Chondrocyte (in vitro differentiated cells): ENCODE results near the gene RBM38. TPM values are rescaled to one million over a fixed set of nuclear protein-coding genes. Genes with fewer than 3 reads are reported as not detected.
A peak's percentile ranks its signal among the peaks of the same experiment; 100 is the strongest.

Experiments
- DNase-seq: peaks from one replicate; pipeline ENCODE4 v3.0.0; 2021; ENCODE audit warnings: mixed read lengths, low spot score
- H3K27ac Mint-ChIP-seq: one replicate; pipeline ENCODE4 v1.8.0; 2021; ENCODE audit warnings: mild to moderate bottlenecking, moderate library complexity, mixed read lengths; ENCODE audit not compliant: unreplicated experiment
- H3K27me3 Mint-ChIP-seq: 2 replicates; pipeline ENCODE4 v1.8.0; 2021; ENCODE audit warnings: low read depth, mixed read lengths
- H3K36me3 Mint-ChIP-seq: 2 replicates; pipeline ENCODE4 v1.8.0; 2021; ENCODE audit warnings: low read depth, mixed read lengths
- H3K4me1 Mint-ChIP-seq: 2 replicates; pipeline ENCODE4 v1.8.0; 2021; ENCODE audit warnings: low read depth, mild to moderate bottlenecking, mixed read lengths
- H3K4me3 Mint-ChIP-seq: one replicate; pipeline ENCODE4 v1.8.0; 2021; ENCODE audit warnings: mild to moderate bottlenecking, moderate library complexity, mixed read lengths; ENCODE audit not compliant: unreplicated experiment
- H3K9me3 Mint-ChIP-seq: 2 replicates; pipeline ENCODE4 v1.8.0; 2021; ENCODE audit warnings: low read depth, mixed read lengths
- total RNA-seq: library from RNA; stranded (reverse); gene quantifications from 3 replicates; pipeline ENCODE4 v1.2.1, GENCODE V29; 2021
- TF ChIP-seq, protein P1 (sequence below): fragments of 200-600 bp; sonication (generic); IDR thresholded peaks from 2 replicates; pipeline ENCODE4 v1.5.0; 2021; ENCODE audit warnings: antibody characterized with exemption, mild to moderate bottlenecking, moderate library complexity

Gene RBM38
- total RNA-seq, 1 donor from 2014 or later = 11.2 TPM

DNA sequence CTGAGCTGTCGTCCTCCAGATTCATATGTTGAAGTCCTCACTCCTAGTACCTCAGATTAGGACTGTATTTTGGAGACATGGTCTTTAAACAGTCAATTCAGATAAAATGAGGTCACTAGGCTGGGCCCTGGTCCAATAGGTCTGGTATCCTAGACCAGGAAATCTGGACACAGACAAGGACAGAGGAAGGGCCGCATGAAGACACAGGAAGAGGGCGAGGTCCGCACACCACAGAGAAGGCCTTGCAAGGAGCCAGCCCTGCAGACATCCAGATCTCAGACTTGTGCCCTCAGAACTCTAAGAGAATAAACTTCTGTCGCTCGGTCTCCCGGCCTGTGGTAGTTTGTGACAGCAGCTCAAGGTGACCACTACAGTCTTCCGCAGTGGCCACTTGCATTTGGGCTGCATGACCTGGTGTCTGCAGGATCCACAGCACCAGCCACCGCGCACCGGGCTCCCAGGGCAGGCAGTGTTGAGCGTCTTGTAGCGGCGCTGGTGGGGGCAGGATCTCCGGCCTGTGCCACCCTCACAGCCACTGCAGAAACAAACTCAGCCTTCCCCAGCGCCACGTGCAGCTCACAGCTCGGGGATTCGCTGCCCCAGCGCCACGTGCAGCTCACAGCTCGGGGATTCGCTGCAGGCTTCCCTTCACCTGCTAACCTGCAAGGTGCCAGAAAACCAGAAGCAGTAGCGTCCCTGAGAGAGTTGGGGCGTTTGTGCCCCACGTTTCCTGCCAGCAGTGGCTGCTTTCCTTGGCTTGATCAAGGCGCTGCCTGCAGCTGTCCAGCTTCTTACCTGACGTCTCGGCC is 6.0 kb upstream of the RBM38 start:
- Mint-ChIP-seq H3K4me3 (no peak overlapping the region), H3K36me3 (no peaks in the 10 kb centered on the region), H3K9me3 (no peaks in the 10 kb centered on the region), H3K27ac (no peak overlapping the region), H3K4me1 (peaks cover 7% of the 10 kb centered on the region), H3K27me3 (no peaks in the 10 kb centered on the region)
- DNase-seq = peak; percentile 89
- TF ChIP-seq, protein P1, sequence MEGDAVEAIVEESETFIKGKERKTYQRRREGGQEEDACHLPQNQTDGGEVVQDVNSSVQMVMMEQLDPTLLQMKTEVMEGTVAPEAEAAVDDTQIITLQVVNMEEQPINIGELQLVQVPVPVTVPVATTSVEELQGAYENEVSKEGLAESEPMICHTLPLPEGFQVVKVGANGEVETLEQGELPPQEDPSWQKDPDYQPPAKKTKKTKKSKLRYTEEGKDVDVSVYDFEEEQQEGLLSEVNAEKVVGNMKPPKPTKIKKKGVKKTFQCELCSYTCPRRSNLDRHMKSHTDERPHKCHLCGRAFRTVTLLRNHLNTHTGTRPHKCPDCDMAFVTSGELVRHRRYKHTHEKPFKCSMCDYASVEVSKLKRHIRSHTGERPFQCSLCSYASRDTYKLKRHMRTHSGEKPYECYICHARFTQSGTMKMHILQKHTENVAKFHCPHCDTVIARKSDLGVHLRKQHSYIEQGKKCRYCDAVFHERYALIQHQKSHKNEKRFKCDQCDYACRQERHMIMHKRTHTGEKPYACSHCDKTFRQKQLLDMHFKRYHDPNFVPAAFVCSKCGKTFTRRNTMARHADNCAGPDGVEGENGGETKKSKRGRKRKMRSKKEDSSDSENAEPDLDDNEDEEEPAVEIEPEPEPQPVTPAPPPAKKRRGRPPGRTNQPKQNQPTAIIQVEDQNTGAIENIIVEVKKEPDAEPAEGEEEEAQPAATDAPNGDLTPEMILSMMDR = no peak

DNA sequence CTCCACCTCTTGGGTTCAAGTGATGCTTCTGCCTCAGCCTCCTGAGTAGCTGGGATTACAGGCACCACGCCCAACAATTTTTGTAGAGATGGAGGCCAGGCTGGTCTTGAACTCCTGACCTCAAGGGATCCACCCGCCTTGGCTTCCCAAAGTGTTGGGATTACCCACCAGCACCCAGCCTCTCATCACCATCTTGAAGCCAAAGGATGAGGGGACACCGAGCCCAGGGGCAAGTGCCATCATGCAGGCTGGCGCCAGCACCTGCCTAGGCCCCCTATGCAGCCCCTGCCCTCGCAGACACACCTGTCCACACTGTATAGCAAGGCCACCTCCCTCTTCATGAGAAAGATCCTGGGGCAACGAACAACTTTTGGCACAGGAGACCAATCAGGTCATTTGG is 5.3 kb upstream of the RBM38 start:
- Mint-ChIP-seq H3K27me3 (no peaks in the 10 kb centered on the region), H3K4me3 (no peak overlapping the region), H3K36me3 (no peaks in the 10 kb centered on the region), H3K9me3 (no peaks in the 10 kb centered on the region), H3K27ac (no peak overlapping the region), H3K4me1 (peaks cover 11% of the 10 kb centered on the region)
- TF ChIP-seq, protein P1 = no peak
- peak; percentile 58 for DNase-seq

DNA sequence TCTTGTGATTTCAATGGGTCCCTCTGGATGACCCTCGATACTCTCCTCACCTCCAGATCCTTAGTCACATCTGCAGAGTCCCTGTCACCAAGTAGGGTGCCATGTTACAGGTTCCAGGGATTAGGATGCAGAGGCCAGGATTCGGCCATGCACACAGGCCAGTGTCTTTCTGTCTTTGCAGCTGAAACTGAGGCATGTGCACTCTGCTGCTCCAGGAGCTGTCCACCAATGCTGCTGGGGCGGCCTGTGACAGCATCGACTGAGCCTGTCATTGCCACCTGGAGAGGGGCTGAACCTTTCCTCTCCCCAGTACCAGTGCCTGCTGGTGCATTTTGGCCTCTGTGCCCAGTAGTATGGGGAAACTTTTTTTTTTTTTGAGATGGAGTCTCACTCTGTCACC is 4.4 kb upstream of the RBM38 start:
- no peaks in the 10 kb centered on the region for H3K27me3 Mint-ChIP-seq
- H3K4me1 Mint-ChIP-seq = peaks cover 11% of the 10 kb centered on the region
- H3K27ac Mint-ChIP-seq = no peak overlapping the region
- H3K9me3 Mint-ChIP-seq = no peaks in the 10 kb centered on the region
- TF ChIP-seq, protein P1 = no peak
- DNase-seq = peak; percentile 52
- H3K36me3 Mint-ChIP-seq = no peaks in the 10 kb centered on the region
- no peak overlapping the region for H3K4me3 Mint-ChIP-seq

DNA sequence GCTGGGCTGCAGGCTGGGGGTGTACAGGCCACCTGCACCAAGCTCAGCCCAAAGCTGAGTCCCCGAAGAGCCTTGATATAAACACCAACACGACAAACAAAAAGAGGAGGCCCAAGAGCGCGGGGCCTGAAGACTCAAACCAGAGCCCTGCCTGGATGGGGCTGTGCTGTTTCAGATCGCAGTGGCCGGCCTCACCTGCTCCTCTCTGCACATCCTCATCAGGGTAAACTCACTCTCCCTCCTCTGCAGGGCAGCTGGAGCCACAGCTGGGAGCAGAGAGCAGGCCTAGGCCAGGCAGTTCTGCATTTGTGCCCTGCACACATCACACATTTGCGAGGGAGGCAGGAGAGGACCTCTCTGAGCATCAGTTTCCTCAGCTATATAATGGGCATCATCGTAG is 3.7 kb upstream of the RBM38 start:
- Mint-ChIP-seq H3K9me3 (no peaks in the 10 kb centered on the region), H3K27me3 (no peaks in the 10 kb centered on the region), H3K4me3 (no peak overlapping the region)

DNA sequence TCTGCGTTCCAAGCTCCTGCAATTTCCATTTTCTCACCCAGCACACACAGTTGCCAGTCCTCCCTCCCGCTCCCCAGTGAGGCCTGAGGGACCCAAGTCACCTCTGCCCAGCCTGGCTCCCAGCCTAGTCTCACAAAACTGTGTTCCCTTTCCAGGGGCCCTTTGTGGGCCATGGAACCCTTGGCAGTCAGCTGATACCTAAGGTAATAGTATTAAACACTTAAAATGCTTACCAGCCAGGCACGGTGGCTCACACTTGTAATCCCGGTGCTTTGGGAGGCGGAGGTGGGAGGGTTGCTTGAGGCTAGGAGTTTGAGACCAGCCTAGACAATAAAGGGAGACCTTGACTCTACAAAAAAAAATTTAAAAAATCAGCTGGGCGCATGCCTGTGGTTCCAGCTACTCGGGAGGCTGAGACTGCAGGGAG is 3.2 kb upstream of the RBM38 start:
- DNase-seq = peak; percentile 24
- Mint-ChIP-seq H3K4me1 (peaks cover 22% of the 10 kb centered on the region), H3K27me3 (no peaks in the 10 kb centered on the region), H3K27ac (no peak overlapping the region), H3K9me3 (no peaks in the 10 kb centered on the region), H3K36me3 (no peaks in the 10 kb centered on the region), H3K4me3 (no peak overlapping the region)
- TF ChIP-seq, protein P1 = no peak

More for the DNA sequence above, 3.7 kb upstream of the RBM38 start:
- TF ChIP-seq, protein P1 = no peak
- Mint-ChIP-seq H3K4me1 (peaks cover 17% of the 10 kb centered on the region), H3K27ac (no peak overlapping the region), H3K36me3 (no peaks in the 10 kb centered on the region)
- peak; percentile 53 for DNase-seq
